Panc1 (cell line): Measurements from ENCODE around the gene PSMA8.

Experiments used
- CTCF ChIP-seq: fragments of 450-650 bp; IDR thresholded peaks from 2 replicates; pipeline ENCODE4 v1.5.1; 2017; ENCODE audit warnings: mild to moderate bottlenecking
- POLR2AphosphoS5 ChIP-seq: IDR thresholded peaks from 2 replicates; pipeline ENCODE4 v1.6.1; 2012; ENCODE audit warnings: mild to moderate bottlenecking, low read depth, low read length, moderate library complexity
- REST ChIP-seq, 2 experiments: IDR thresholded peaks; 2 replicates each; pipeline ENCODE4 v1.6.1; 2011 to 2012; ENCODE audit warnings: low read depth in 2 of 2, control low read depth in 1 of 2, low read length in 1 of 2, mild to moderate bottlenecking in 1 of 2, moderate library complexity in 1 of 2; ENCODE audit not compliant: insufficient read depth in 1 of 2
- SIN3A ChIP-seq: IDR thresholded peaks from 2 replicates; pipeline ENCODE4 v1.6.1; 2012; ENCODE audit warnings: low read depth, mild to moderate bottlenecking, low read length, moderate library complexity, borderline replicate concordance; ENCODE audit not compliant: insufficient read depth
- TCF7L2 ChIP-seq: IDR thresholded peaks from 2 replicates; pipeline ENCODE4 v1.6.1; 2011; ENCODE audit warnings: mild to moderate bottlenecking, low read depth, low read length, inconsistent platforms

GRCh38 chr18:26225022-26225693, 91.5 kb downstream of the PSMA8 start:
- TF ChIP-seq POLR2AphosphoS5 (no peak), CTCF (no peak), TCF7L2 (no peak), REST (IDR thresholded peaks at IDR 0.05; ENCODE audit: insufficient read depth in 1 of 2, low read depth in 2 of 2, low read length in 1 of 2) (no peak), SIN3A (no peak)
